Endothelial cell of umbilical vein (primary cell): Measurements from ENCODE around the gene HSD17B8. TPM values are rescaled to one million over a fixed set of nuclear protein-coding genes. Genes with fewer than 3 reads are reported as not detected.

Experiments
- BruUV-seq: library from RNA; stranded (reverse); fragments of 400-500 nt; replicated peaks from 2 replicates; lab custom pipeline; 2021; lab: Mats Ljungman, UMichigan
- CTCF ChIA-PET: fragments of 300-600, 350-600 bp; sonication (Branson Sonifier 250); formaldehyde crosslinking; loops from one replicate; lab custom pipeline; 2021; ENCODE audit warnings: antibody characterized with exemption, inconsistent platforms; lab: Charles Lee
- POLR2A ChIA-PET: fragments of 300-600, 350-600 bp; sonication (Branson Sonifier 250); formaldehyde crosslinking; loops from one replicate; lab custom pipeline; 2021; ENCODE audit warnings: antibody characterized with exemption, inconsistent platforms; lab: Charles Lee
- DNase-seq: peaks from one replicate; pipeline ENCODE4 v3.0.0-alpha.2; 2011; ENCODE audit warnings: low read depth, low spot score
- FAIRE-seq: peaks from 2 replicates; lab custom pipeline; 2011; peaks lifted over from hg19 to GRCh38; lab: Jason Lieb, UNC
- H2AFZ ChIP-seq: 2 replicates; pipeline ENCODE4 v1.6.0; 2012; ENCODE audit warnings: low read depth, low read length, control low read depth, inconsistent platforms
- H3K27ac ChIP-seq: 2 replicates; pipeline ENCODE4 v1.5.1; 2011; ENCODE audit warnings: low read depth, mild to moderate bottlenecking, control low read depth, low read length, moderate library complexity; ENCODE audit not compliant: insufficient read depth
- H3K27me3 ChIP-seq, 2 experiments: 2 replicates each; pipeline versions ENCODE4 v1.6.0 to v1.6.1; 2011; ENCODE audit warnings: low read length in 2 of 2, mixed read lengths in 1 of 2; ENCODE audit not compliant: control insufficient read depth in 2 of 2, insufficient read depth in 2 of 2
- H3K36me3 ChIP-seq, 2 experiments: 2 replicates in 1 of 2; 3 replicates in 1 of 2; pipeline ENCODE4 v1.5.1; 2011; ENCODE audit warnings: low read length in 2 of 2, mild to moderate bottlenecking in 1 of 2, moderate library complexity in 1 of 2; ENCODE audit not compliant: control insufficient read depth in 2 of 2, insufficient read depth in 2 of 2; ENCODE audit errors: extremely low read depth in 1 of 2
- H3K4me1 ChIP-seq: 3 replicates; pipeline ENCODE4 v1.5.1; 2011; ENCODE audit warnings: mild to moderate bottlenecking, low read length; ENCODE audit not compliant: control insufficient read depth, insufficient read depth; ENCODE audit errors: extremely low read depth
- H3K4me2 ChIP-seq: 2 replicates; pipeline ENCODE4 v1.6.1; 2011; ENCODE audit warnings: low read length, control low read depth, mixed read lengths; ENCODE audit not compliant: insufficient read depth
- H3K4me3 ChIP-seq, 3 experiments: fragments of 200-600 bp in 1 of 3; sonication (generic), shearing (Covaris generic) in 1 of 3; replicated peaks in 1 of 3; 2 replicates each; pipeline ENCODE4 v1.5.1; 2011 to 2016; ENCODE audit warnings: control low read depth in 3 of 3, low read length in 3 of 3, mild to moderate bottlenecking in 2 of 3, inconsistent platforms in 1 of 3, low read depth in 1 of 3, moderate library complexity in 1 of 3; ENCODE audit not compliant: insufficient read depth in 1 of 3
- H3K79me2 ChIP-seq: 2 replicates; pipeline ENCODE4 v1.6.0; 2012; ENCODE audit warnings: low read length, inconsistent platforms; ENCODE audit not compliant: control insufficient read depth, insufficient read depth
- H3K9ac ChIP-seq: replicated peaks from 2 replicates; pipeline ENCODE3; 2011; ENCODE audit warnings: low read length, control low read depth; ENCODE audit not compliant: insufficient read depth; ENCODE audit errors: extremely low read depth
- H3K9me1 ChIP-seq: replicated peaks from 3 replicates; pipeline ENCODE4 v1.6.0; 2011; ENCODE audit warnings: mild to moderate bottlenecking, low read length; ENCODE audit not compliant: control insufficient read depth, insufficient read depth; ENCODE audit errors: extremely low read depth
- H3K9me3 ChIP-seq: replicated peaks from 2 replicates; pipeline ENCODE4 v1.5.1; 2012; ENCODE audit warnings: low read length, inconsistent platforms; ENCODE audit not compliant: control insufficient read depth, insufficient read depth
- H4K20me1 ChIP-seq: replicated peaks from 2 replicates; pipeline ENCODE3; 2011; ENCODE audit warnings: mild to moderate bottlenecking, low read length; ENCODE audit not compliant: control insufficient read depth, insufficient read depth; ENCODE audit errors: extremely low read depth
- EZH2 ChIP-seq: IDR thresholded peaks from 2 replicates; pipeline ENCODE4 v1.6.1; 2012; ENCODE audit warnings: borderline replicate concordance, low read depth, mild to moderate bottlenecking, moderate library complexity, low read length, inconsistent platforms; ENCODE audit not compliant: severe bottlenecking
- JUN ChIP-seq: IDR thresholded peaks from 2 replicates; pipeline ENCODE4 v1.6.1; 2011; ENCODE audit warnings: borderline replicate concordance, low read depth; ENCODE audit not compliant: insufficient read length, insufficient read depth
- POLR2A ChIP-seq: IDR thresholded peaks from 2 replicates; pipeline ENCODE4 v1.6.1; 2012; ENCODE audit warnings: low read depth, mild to moderate bottlenecking, control low read depth, low read length
- dilution Hi-C: fragments of 300-500 bp; cut with MboI; formaldehyde crosslinking; loops from one replicate; pipeline ENCODE4 v1.15.0; 2019; ENCODE audit warnings: low sequenced_read_pairs; ENCODE audit not compliant: extremely low pct_ligation_motif_present
- intact Hi-C: fragments of 100-400 bp; cut with micrococcal nuclease; formaldehyde crosslinking; loops from one replicate; pipeline ENCODE4 v1.10.0; 2022
- polyA plus RNA-seq, 4 experiments: library from polyadenylated mRNA; depleted of rRNA in 3 of 4; stranded (reverse) in 3 of 4; unstranded in 1 of 4; fragments of >200 nt; gene quantifications; 2 replicates each; pipeline versions ENCODE4 v1.2.1 to v1.2.3, GENCODE V29; 2011 to 2012; ENCODE audit warnings: missing spikeins in 1 of 4
- total RNA-seq: library from RNA; stranded (reverse); gene quantifications from 2 replicates; pipeline ENCODE4 v1.2.3, GENCODE V29; 2021
- TF ChIP-seq, protein P1 (sequence below): IDR thresholded peaks from 2 replicates; pipeline ENCODE4 v1.6.1; 2011; ENCODE audit not compliant: insufficient read depth, insufficient read length
- TF ChIP-seq, protein P2 (sequence below), 2 donors: IDR thresholded peaks; 1 replicate in 1 of 2; 2 replicates in 1 of 2; pipeline ENCODE4 v1.5.1; 2011; ENCODE audit warnings: low read length in 2 of 2, mild to moderate bottlenecking in 2 of 2, moderate library complexity in 2 of 2, control low read depth in 1 of 2, inconsistent platforms in 1 of 2, low read depth in 1 of 2; ENCODE audit not compliant: insufficient read depth in 1 of 2; ENCODE audit errors: extremely low read depth in 1 of 2

Gene HSD17B8
- total and polyA plus RNA-seq, 2 donors (not counting 3 experiments of a cell fraction or from before 2014, with no cell fraction given) = 4.0 to 8.2 TPM

DNA sequence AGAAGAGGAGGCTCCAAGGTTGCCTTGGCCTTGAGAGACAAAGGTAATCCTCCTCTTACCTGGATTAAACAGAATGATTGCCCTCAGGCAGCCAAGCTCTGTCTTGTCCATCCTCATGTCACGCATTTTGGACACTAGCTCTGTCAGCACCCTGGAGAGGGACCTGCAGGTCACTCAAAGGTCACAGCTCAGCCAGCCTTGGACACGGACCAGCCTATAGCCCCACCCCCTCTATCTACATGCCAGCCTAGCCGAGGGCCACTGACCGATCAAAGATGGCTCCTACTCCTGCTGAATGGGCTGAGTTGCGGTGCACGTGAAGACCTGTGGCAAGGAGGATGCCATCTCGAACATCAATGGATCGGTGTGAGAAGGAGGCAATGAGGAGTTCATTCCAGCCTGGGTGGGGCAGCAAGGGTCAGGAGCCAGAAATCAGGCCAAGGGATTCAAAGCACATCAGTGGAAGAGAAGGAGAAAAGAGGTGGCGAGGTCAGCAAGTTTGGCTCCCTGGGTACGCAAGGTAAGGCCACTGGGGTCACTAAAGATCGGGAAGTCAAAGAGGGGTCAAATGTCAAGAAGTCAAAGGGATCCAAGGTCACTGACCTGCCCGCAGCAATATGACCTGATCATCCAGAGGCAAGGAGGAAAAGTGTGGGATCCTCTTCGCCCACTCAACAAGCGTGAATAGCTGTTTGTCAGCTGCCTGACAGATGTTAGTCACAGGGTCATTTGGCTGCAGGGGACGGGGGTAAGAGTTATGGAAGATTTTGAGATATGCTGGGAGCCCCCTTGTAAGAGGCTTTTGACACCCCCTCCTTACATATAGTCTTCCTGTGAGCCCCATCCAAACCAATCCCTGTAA lies 8.9 kb upstream of the HSD17B8 start:
- DNase-seq = no peak
- no peaks in the 10 kb centered on the region for H3K9me3 ChIP-seq
- H3K4me1 ChIP-seq = peaks cover 12% of the 10 kb centered on the region
- peaks cover 0 to 30% of the 10 kb centered on the region in 2 experiments for H3K36me3 ChIP-seq
- dilution Hi-C loops (no loop called here), intact Hi-C loops (no loop called here)
- BruUV-seq = no TSS peak
- H3K4me3 ChIP-seq = no peak overlapping the region
- ChIA-PET CTCF (no interaction called here), POLR2A (no interaction called here)
- no peak for TF ChIP-seq POLR2A
- TF ChIP-seq, protein P1, sequence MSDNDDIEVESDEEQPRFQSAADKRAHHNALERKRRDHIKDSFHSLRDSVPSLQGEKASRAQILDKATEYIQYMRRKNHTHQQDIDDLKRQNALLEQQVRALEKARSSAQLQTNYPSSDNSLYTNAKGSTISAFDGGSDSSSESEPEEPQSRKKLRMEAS = no peak
- no peak for TF ChIP-seq EZH2
- TF ChIP-seq, protein P2, sequence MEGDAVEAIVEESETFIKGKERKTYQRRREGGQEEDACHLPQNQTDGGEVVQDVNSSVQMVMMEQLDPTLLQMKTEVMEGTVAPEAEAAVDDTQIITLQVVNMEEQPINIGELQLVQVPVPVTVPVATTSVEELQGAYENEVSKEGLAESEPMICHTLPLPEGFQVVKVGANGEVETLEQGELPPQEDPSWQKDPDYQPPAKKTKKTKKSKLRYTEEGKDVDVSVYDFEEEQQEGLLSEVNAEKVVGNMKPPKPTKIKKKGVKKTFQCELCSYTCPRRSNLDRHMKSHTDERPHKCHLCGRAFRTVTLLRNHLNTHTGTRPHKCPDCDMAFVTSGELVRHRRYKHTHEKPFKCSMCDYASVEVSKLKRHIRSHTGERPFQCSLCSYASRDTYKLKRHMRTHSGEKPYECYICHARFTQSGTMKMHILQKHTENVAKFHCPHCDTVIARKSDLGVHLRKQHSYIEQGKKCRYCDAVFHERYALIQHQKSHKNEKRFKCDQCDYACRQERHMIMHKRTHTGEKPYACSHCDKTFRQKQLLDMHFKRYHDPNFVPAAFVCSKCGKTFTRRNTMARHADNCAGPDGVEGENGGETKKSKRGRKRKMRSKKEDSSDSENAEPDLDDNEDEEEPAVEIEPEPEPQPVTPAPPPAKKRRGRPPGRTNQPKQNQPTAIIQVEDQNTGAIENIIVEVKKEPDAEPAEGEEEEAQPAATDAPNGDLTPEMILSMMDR (IDR thresholded peaks at IDR 0.05; ENCODE audit: extremely low read depth in 1 of 2, insufficient read depth in 1 of 2, low read depth in 1 of 2, low read length in 2 of 2) = no peak
- TF ChIP-seq JUN = no peak
- H4K20me1 ChIP-seq = no peaks in the 10 kb centered on the region
- no peak overlapping the region for H3K4me2 ChIP-seq
- no peak for FAIRE-seq
- H3K27ac ChIP-seq = no peak overlapping the region
- no peak overlapping the region for H3K9ac ChIP-seq
- no peaks in the 10 kb centered on the region for H3K9me1 ChIP-seq
- peaks cover 14% of the 10 kb centered on the region for H3K79me2 ChIP-seq
- H3K27me3 ChIP-seq = peaks cover 17 to 21% of the 10 kb centered on the region in 2 experiments
- H2AFZ ChIP-seq = no peak overlapping the region
